CD14-positive monocyte (primary cell): Measurements from ENCODE around the gene BACH2. TPM values are rescaled to one million over a fixed set of nuclear protein-coding genes. Genes with fewer than 3 reads are reported as not detected.

ENCODE experiments used
- DNase-seq, 3 donors: peaks; one replicate each; pipeline ENCODE4 v3.0.0-alpha.2; 2011 to 2022
- H2AFZ ChIP-seq: 2 replicates; pipeline ENCODE4 v1.6.0; 2012; ENCODE audit warnings: mild to moderate bottlenecking, low read depth, low read length, inconsistent platforms; ENCODE audit not compliant: insufficient read depth, poor library complexity, severe bottlenecking
- H3K27ac ChIP-seq, 2 donors: 1 replicate in 1 of 2; 2 replicates in 1 of 2; pipeline ENCODE4 v1.5.1; 2012 to 2013; ENCODE audit warnings: low read length in 2 of 2, control low read depth in 1 of 2, inconsistent platforms in 1 of 2, low read depth in 1 of 2, mild to moderate bottlenecking in 1 of 2
- H3K27me3 ChIP-seq, 2 donors: one replicate each; pipeline versions ENCODE4 v1.6.0 to v1.6.1; 2011 to 2013; ENCODE audit warnings: low read length in 2 of 2; ENCODE audit not compliant: control insufficient read depth in 2 of 2, insufficient read depth in 2 of 2
- H3K36me3 ChIP-seq, 2 donors: replicated peaks in 1 of 2; 1 replicate in 1 of 2; 2 replicates in 1 of 2; pipeline versions ENCODE4 v1.5.1 to v1.6.1; 2012 to 2013; ENCODE audit warnings: low read length in 2 of 2, control low read depth in 1 of 2, inconsistent platforms in 1 of 2, mild to moderate bottlenecking in 1 of 2; ENCODE audit not compliant: insufficient read depth in 2 of 2, control insufficient read depth in 1 of 2
- H3K4me1 ChIP-seq, 2 donors: 1 replicate in 1 of 2; 2 replicates in 1 of 2; pipeline versions ENCODE4 v1.5.1 to v1.6.1; 2012 to 2013; ENCODE audit warnings: low read length in 2 of 2, control low read depth in 1 of 2, inconsistent platforms in 1 of 2, mild to moderate bottlenecking in 1 of 2, moderate library complexity in 1 of 2; ENCODE audit not compliant: insufficient read depth in 2 of 2, control insufficient read depth in 1 of 2
- H3K4me2 ChIP-seq: replicated peaks from 2 replicates; pipeline ENCODE3; 2012; ENCODE audit warnings: low read length, moderate library complexity, mild to moderate bottlenecking; ENCODE audit not compliant: poor library complexity, severe bottlenecking; ENCODE audit errors: extremely low read depth
- H3K4me3 ChIP-seq, 3 experiments: fragments of 200-600 bp in 1 of 3; sonication (generic) in 1 of 3; replicated peaks in 1 of 3; 1 replicate in 2 of 3; 2 replicates in 1 of 3; pipeline ENCODE4 v1.5.1; 2011 to 2013; ENCODE audit warnings: low read length in 3 of 3, mild to moderate bottlenecking in 3 of 3, control low read depth in 2 of 3, low read depth in 2 of 3, inconsistent platforms in 1 of 3, moderate library complexity in 1 of 3
- H3K79me2 ChIP-seq: 2 replicates; pipeline ENCODE4 v1.6.0; 2012; ENCODE audit warnings: mild to moderate bottlenecking, control low read depth, inconsistent platforms, low read length, moderate library complexity; ENCODE audit not compliant: insufficient read depth
- H3K9ac ChIP-seq: 2 replicates; pipeline ENCODE4 v1.6.0; 2017; ENCODE audit warnings: low read length, mild to moderate bottlenecking; ENCODE audit not compliant: insufficient read depth, poor library complexity, severe bottlenecking
- H3K9me3 ChIP-seq, 2 donors: replicated peaks in 1 of 2; 1 replicate in 1 of 2; 2 replicates in 1 of 2; pipeline versions ENCODE4 v1.5.1 to v1.6.1; 2012 to 2013; ENCODE audit warnings: low read length in 2 of 2, control low read depth in 1 of 2; ENCODE audit not compliant: control insufficient read depth in 1 of 2, insufficient read depth in 1 of 2
- H4K20me1 ChIP-seq: 2 replicates; pipeline ENCODE4 v1.6.0; 2012; ENCODE audit warnings: mild to moderate bottlenecking, low read length, control low read depth, moderate library complexity; ENCODE audit not compliant: insufficient read depth
- H3K27ac Mint-ChIP-seq, 7 donors: one replicate each; pipeline ENCODE4 v1.8.0; 2020; ENCODE audit warnings: mild to moderate bottlenecking in 7 of 7, mixed read lengths in 7 of 7, moderate library complexity in 6 of 7, inconsistent platforms in 2 of 7
- H3K27me3 Mint-ChIP-seq, 3 donors: one replicate each; pipeline ENCODE4 v1.8.0; 2021 to 2022; ENCODE audit warnings: low read depth in 3 of 3, mild to moderate bottlenecking in 3 of 3, mixed read lengths in 3 of 3, moderate library complexity in 3 of 3, inconsistent platforms in 1 of 3
- H3K36me3 Mint-ChIP-seq, 2 donors: one replicate each; pipeline ENCODE4 v1.8.0; 2020; ENCODE audit warnings: mixed read lengths in 2 of 2, inconsistent platforms in 1 of 2, mild to moderate bottlenecking in 1 of 2
- H3K4me1 Mint-ChIP-seq: one replicate; pipeline ENCODE4 v1.8.0; 2020; ENCODE audit warnings: mild to moderate bottlenecking, mixed read lengths
- H3K4me3 Mint-ChIP-seq, 2 donors: one replicate each; pipeline ENCODE4 v1.8.0; 2020; ENCODE audit warnings: mild to moderate bottlenecking in 2 of 2, mixed read lengths in 2 of 2, moderate library complexity in 1 of 2
- H3K9me3 Mint-ChIP-seq, 7 donors: one replicate each; pipeline ENCODE4 v1.8.0; 2020 to 2022; ENCODE audit warnings: mixed read lengths in 7 of 7, mild to moderate bottlenecking in 6 of 7, moderate library complexity in 6 of 7, inconsistent platforms in 2 of 7
- CTCF ChIP-seq: fragments of 200-600 bp; IDR thresholded peaks from one replicate; pipeline ENCODE4 v1.8.0; 2022; ENCODE audit warnings: antibody characterized with exemption, mild to moderate bottlenecking
- WGBS: methylation state at CpG from one replicate; pipeline ENCODE4 v1.1.5; 2013; ENCODE audit warnings: missing lambda C conversion rate; ENCODE audit not compliant: insufficient coverage; 5-methylcytosine and 5-hydroxymethylcytosine counted together
- intact Hi-C, 2 donors: fragments of 100-400 bp; cut with micrococcal nuclease; formaldehyde crosslinking; loops; one replicate each; pipeline versions ENCODE4 v1.15.0 to v1.15.1; 2023
- polyA plus RNA-seq, 3 donors: library from polyadenylated mRNA; depleted of rRNA in 1 of 3; unstranded in 2 of 3; stranded (reverse) in 1 of 3; fragments of 300-500 nt in 2 of 3; fragments of >200 nt in 1 of 3; fragmentation: Illumina TruSeq in 2 of 3; gene quantifications; 1 replicate in 2 of 3; 2 replicates in 1 of 3; pipeline ENCODE4 v1.2.3, GENCODE V29; 2012 to 2021

The BACH2 gene
- polyA plus RNA-seq, 3 donors, result 0.04 to 0.09 (median 0.05) TPM

- no peak overlapping the region for H3K4me2 ChIP-seq
- H3K27ac ChIP-seq, result no peak overlapping the region
- H3K9ac ChIP-seq, result no peak overlapping the region
- H3K79me2 ChIP-seq, result no peaks in the 10 kb centered on the region
- H2AFZ ChIP-seq, result no peak overlapping the region
- H3K36me3 ChIP-seq, result no peaks in the 10 kb centered on the region
- Mint-ChIP-seq H3K27ac (peak overlapping the region in 1 of 7 donors; percentile 1), H3K4me1 (no peaks in the 10 kb centered on the region), H3K27me3 (peaks cover 0 to 3% (median 2%) of the 10 kb centered on the region in 3 donors), H3K36me3 (no peaks in the 10 kb centered on the region), H3K9me3 (peaks cover 0 to 2% (median 0%) of the 10 kb centered on the region in 7 donors), H3K4me3 (no peak overlapping the region)
- H3K27me3 ChIP-seq, result no peaks in the 10 kb centered on the region
- H3K9me3 ChIP-seq, result no peaks in the 10 kb centered on the region
- H3K4me3 ChIP-seq, result no peak overlapping the region
- no peaks in the 10 kb centered on the region for H4K20me1 ChIP-seq
- no peak for TF ChIP-seq CTCF
- DNase-seq, result no peak
- intact Hi-C loops, result no loop called here
- 95% methylated on average over 2 of the region's 4 CpGs for WGBS
- H3K4me1 ChIP-seq, result no peaks in the 10 kb centered on the region
Measured at GRCh38 chr6:90278129-90278528, 18.5 kb downstream of the BACH2 start.

- Histone ChIP-seq H3K9ac (no peak overlapping the region), H3K27ac (no peak overlapping the region), H3K4me3 (no peak overlapping the region), H3K9me3 (no peaks in the 10 kb centered on the region), H3K4me1 (no peaks in the 10 kb centered on the region), H4K20me1 (no peaks in the 10 kb centered on the region), H3K79me2 (no peaks in the 10 kb centered on the region), H3K36me3 (no peaks in the 10 kb centered on the region), H2AFZ (no peak overlapping the region), H3K27me3 (no peaks in the 10 kb centered on the region), H3K4me2 (no peak overlapping the region)
- no peaks in the 10 kb centered on the region for H3K36me3 Mint-ChIP-seq
- TF ChIP-seq CTCF, result no peak
- H3K4me1 Mint-ChIP-seq, result no peaks in the 10 kb centered on the region
- WGBS, result no CpG with 5 or more reads among the region's 6 CpGs
- intact Hi-C loops, result no loop called here
- no peak overlapping the region for H3K27ac Mint-ChIP-seq
- no peak for DNase-seq
- peaks cover 1 to 3% (median 2%) of the 10 kb centered on the region in 3 donors for H3K27me3 Mint-ChIP-seq
- peaks cover 0 to 2% (median 0%) of the 10 kb centered on the region in 7 donors for H3K9me3 Mint-ChIP-seq
- H3K4me3 Mint-ChIP-seq, result no peak overlapping the region
Measured at GRCh38 chr6:90277302-90278011, 19.2 kb downstream of the BACH2 start.
